Hepatocyte (in vitro differentiated cells): ENCODE measurements around the gene TXNRD1. TPM values are rescaled to one million over a fixed set of nuclear protein-coding genes. Genes with fewer than 3 reads are reported as not detected.

Experiments used
- DNase-seq: peaks from one replicate; pipeline ENCODE4 v3.0.0-alpha.2; 2016; ENCODE audit warnings: low spot score
- H2AFZ ChIP-seq: fragments of 200-600 bp; sonication (generic); 2 replicates; pipeline ENCODE4 v1.6.0; 2016; ENCODE audit warnings: antibody characterized with exemption, mild to moderate bottlenecking
- H3K27ac ChIP-seq: fragments of 200-600 bp; sonication (generic); 2 replicates; pipeline ENCODE4 v1.5.1; 2016; ENCODE audit warnings: mild to moderate bottlenecking
- H3K27me3 ChIP-seq: fragments of 200-600 bp; sonication (generic); 2 replicates; pipeline ENCODE4 v1.6.1; 2016
- H3K36me3 ChIP-seq: fragments of 200-600 bp; sonication (generic); replicated peaks from 2 replicates; pipeline ENCODE4 v1.5.1; 2016; ENCODE audit warnings: low read depth; ENCODE audit not compliant: insufficient read depth
- H3K4me1 ChIP-seq: fragments of 200-600 bp; sonication (generic); 2 replicates; pipeline ENCODE4 v1.5.1; 2016; ENCODE audit warnings: mild to moderate bottlenecking, moderate library complexity; ENCODE audit not compliant: insufficient read depth
- H3K4me2 ChIP-seq: fragments of 200-600 bp; sonication (generic); 2 replicates; pipeline ENCODE4 v1.6.0; 2016
- H3K4me3 ChIP-seq: fragments of 200-600 bp; sonication (generic); 2 replicates; pipeline ENCODE4 v1.5.1; 2016; ENCODE audit warnings: mild to moderate bottlenecking
- H3K79me2 ChIP-seq: fragments of 200-600 bp; sonication (generic); 2 replicates; pipeline ENCODE4 v1.6.0; 2017; ENCODE audit warnings: mild to moderate bottlenecking
- H3K9me2 ChIP-seq: fragments of 200-600 bp; sonication (generic); replicated peaks from 2 replicates; pipeline ENCODE4 v1.6.0; 2017; ENCODE audit warnings: mild to moderate bottlenecking; ENCODE audit not compliant: insufficient read depth
- H3K9me3 ChIP-seq: fragments of 200-600 bp; sonication (generic); 2 replicates; pipeline ENCODE4 v1.5.1; 2016; ENCODE audit warnings: low read depth, mild to moderate bottlenecking
- H4K20me1 ChIP-seq: fragments of 200-600 bp; sonication (generic); 2 replicates; pipeline ENCODE4 v1.6.0; 2016; ENCODE audit warnings: mild to moderate bottlenecking; ENCODE audit not compliant: insufficient read depth, poor library complexity, severe bottlenecking
- CTCF ChIP-seq: fragments of 200-600 bp; sonication (generic); IDR thresholded peaks from 2 replicates; pipeline ENCODE4 v1.5.1; 2016; ENCODE audit warnings: antibody characterized with exemption, mild to moderate bottlenecking; ENCODE audit not compliant: poor library complexity
- EZH2 ChIP-seq: fragments of 200-600 bp; sonication (generic); IDR thresholded peaks from 2 replicates; pipeline ENCODE4 v1.6.1; 2016; ENCODE audit warnings: antibody characterized with exemption, mild to moderate bottlenecking, borderline replicate concordance
- EZH2phosphoT487 ChIP-seq: fragments of 200-600 bp; sonication (generic); IDR thresholded peaks from one replicate; pipeline ENCODE4 v1.6.1; 2018; ENCODE audit warnings: antibody characterized with exemption, mild to moderate bottlenecking, low read depth, moderate library complexity; ENCODE audit not compliant: unreplicated experiment, severe bottlenecking
- WGBS: methylation state at CpG from one replicate; pipeline ENCODE4 v1.1.6; 2016; ENCODE audit warnings: low lambda C conversion rate; ENCODE audit errors: missing lambda C conversion rate; 5-methylcytosine and 5-hydroxymethylcytosine counted together
- polyA plus RNA-seq: library from polyadenylated mRNA; unstranded; fragments of >200 nt; fragmentation: Nextera tagmentation; extraction: Ambion mirVana; gene quantifications from 2 replicates; pipeline ENCODE4 v1.2.1, GENCODE V29; 2016
- total RNA-seq: library from RNA; depleted of rRNA; stranded (reverse); fragments of >200 nt; gene quantifications from 2 replicates; pipeline ENCODE4 v1.2.3, GENCODE V29; 2014

Gene TXNRD1
- total and polyA plus RNA-seq, 2 experiments from 2014 or later = 49.8 to 113 TPM

GRCh38 chr12:104306943-104307654 lies 91.5 kb downstream of the TXNRD1 start:
- peaks cover 82% of the 10 kb centered on the region for H3K79me2 ChIP-seq

GRCh38 chr12:104307655-104308000 lies 92.0 kb downstream of the TXNRD1 start:
- H4K20me1 ChIP-seq = peaks cover 50% of the 10 kb centered on the region
- H3K27ac ChIP-seq = peak overlapping the region; percentile 4
- no peaks in the 10 kb centered on the region for H3K36me3 ChIP-seq
- H3K4me1 ChIP-seq = peaks cover 9% of the 10 kb centered on the region
- no peak overlapping the region for H3K4me3 ChIP-seq
- no peaks in the 10 kb centered on the region for H3K9me2 ChIP-seq
- DNase-seq = no peak
- H3K9me3 ChIP-seq = no peaks in the 10 kb centered on the region
- peak overlapping the region; percentile 19 for H3K4me2 ChIP-seq
- H2AFZ ChIP-seq = no peak overlapping the region
- peaks cover 83% of the 10 kb centered on the region for H3K79me2 ChIP-seq
- H3K27me3 ChIP-seq = no peaks in the 10 kb centered on the region
- no peak for TF ChIP-seq CTCF
- no peak for TF ChIP-seq EZH2
- no peak for TF ChIP-seq EZH2phosphoT487

More at GRCh38 chr12:104306943-104307654, 91.5 kb downstream of the TXNRD1 start:
- Histone ChIP-seq H3K4me2 (peak overlapping the region; percentile 19), H3K36me3 (no peaks in the 10 kb centered on the region), H3K27ac (peak overlapping the region; percentile 4), H3K9me3 (no peaks in the 10 kb centered on the region), H3K9me2 (no peaks in the 10 kb centered on the region), H3K4me3 (no peak overlapping the region), H2AFZ (no peak overlapping the region), H3K27me3 (no peaks in the 10 kb centered on the region), H3K4me1 (peaks cover 9% of the 10 kb centered on the region), H4K20me1 (peaks cover 50% of the 10 kb centered on the region)
- DNase-seq = no peak
- WGBS = 55% methylated on average over 6 of the region's 6 CpGs
- TF ChIP-seq EZH2phosphoT487 (no peak), EZH2 (no peak), CTCF (no peak)

- no peaks in the 10 kb centered on the region for H3K9me2 ChIP-seq
- H3K36me3 ChIP-seq = no peaks in the 10 kb centered on the region
- no peak overlapping the region for H3K4me3 ChIP-seq
- no peak overlapping the region for H3K4me2 ChIP-seq
- no peaks in the 10 kb centered on the region for H3K9me3 ChIP-seq
- H3K27ac ChIP-seq = no peak overlapping the region
- no peak for TF ChIP-seq EZH2
- no peak for TF ChIP-seq EZH2phosphoT487
- no peak for TF ChIP-seq CTCF
- H3K4me1 ChIP-seq = peaks cover 9% of the 10 kb centered on the region
- no peak for DNase-seq
- peaks cover 33% of the 10 kb centered on the region for H4K20me1 ChIP-seq
- peaks cover 72% of the 10 kb centered on the region for H3K79me2 ChIP-seq
- no peak overlapping the region for H2AFZ ChIP-seq
- H3K27me3 ChIP-seq = no peaks in the 10 kb centered on the region
- WGBS = 99% methylated on average over 4 of the region's 4 CpGs
These were observed 93.9 kb downstream of the TXNRD1 start for GRCh38 chr12:104309446-104309993.
